ENCODE measurements around the gene PAK1.

DNA sequence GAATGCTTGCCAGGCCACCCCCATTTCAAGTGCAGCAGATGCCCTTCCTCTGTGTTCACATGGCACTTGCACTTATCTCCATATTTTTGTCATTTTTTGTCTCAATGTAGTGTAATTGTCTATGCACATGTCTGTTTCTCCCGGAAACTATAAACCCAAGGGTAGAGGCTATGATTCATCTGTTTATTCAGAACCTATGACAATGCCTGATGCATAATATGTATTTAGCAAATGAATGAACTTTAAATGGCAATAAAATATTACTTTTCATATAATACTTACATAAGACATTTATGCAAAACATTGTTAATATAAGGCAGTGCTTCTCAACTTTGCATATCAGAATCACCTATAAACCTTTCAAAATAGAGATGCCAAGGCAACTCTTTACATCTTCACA is 6.7 kb downstream of the PAK1 start:
- TF ChIP-seq, protein P1, sequence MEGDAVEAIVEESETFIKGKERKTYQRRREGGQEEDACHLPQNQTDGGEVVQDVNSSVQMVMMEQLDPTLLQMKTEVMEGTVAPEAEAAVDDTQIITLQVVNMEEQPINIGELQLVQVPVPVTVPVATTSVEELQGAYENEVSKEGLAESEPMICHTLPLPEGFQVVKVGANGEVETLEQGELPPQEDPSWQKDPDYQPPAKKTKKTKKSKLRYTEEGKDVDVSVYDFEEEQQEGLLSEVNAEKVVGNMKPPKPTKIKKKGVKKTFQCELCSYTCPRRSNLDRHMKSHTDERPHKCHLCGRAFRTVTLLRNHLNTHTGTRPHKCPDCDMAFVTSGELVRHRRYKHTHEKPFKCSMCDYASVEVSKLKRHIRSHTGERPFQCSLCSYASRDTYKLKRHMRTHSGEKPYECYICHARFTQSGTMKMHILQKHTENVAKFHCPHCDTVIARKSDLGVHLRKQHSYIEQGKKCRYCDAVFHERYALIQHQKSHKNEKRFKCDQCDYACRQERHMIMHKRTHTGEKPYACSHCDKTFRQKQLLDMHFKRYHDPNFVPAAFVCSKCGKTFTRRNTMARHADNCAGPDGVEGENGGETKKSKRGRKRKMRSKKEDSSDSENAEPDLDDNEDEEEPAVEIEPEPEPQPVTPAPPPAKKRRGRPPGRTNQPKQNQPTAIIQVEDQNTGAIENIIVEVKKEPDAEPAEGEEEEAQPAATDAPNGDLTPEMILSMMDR (IDR thresholded peaks at IDR 0.05; ENCODE audit: insufficient read depth, low read length), result no peak
- TF ChIP-seq REST (IDR thresholded peaks at IDR 0.05; ENCODE audit: insufficient replicate concordance, low read depth) (no peak), POLR2AphosphoS5 (IDR thresholded peaks at IDR 0.05; ENCODE audit: low read depth) (no peak)
